ENCODE measurements around the gene CYBA. TPM values are rescaled to one million over a fixed set of nuclear protein-coding genes. Genes with fewer than 3 reads are reported as not detected.

Gene CYBA
- total RNA-seq, 2 experiments from 2014 or later: 486 to 586 TPM

DNA sequence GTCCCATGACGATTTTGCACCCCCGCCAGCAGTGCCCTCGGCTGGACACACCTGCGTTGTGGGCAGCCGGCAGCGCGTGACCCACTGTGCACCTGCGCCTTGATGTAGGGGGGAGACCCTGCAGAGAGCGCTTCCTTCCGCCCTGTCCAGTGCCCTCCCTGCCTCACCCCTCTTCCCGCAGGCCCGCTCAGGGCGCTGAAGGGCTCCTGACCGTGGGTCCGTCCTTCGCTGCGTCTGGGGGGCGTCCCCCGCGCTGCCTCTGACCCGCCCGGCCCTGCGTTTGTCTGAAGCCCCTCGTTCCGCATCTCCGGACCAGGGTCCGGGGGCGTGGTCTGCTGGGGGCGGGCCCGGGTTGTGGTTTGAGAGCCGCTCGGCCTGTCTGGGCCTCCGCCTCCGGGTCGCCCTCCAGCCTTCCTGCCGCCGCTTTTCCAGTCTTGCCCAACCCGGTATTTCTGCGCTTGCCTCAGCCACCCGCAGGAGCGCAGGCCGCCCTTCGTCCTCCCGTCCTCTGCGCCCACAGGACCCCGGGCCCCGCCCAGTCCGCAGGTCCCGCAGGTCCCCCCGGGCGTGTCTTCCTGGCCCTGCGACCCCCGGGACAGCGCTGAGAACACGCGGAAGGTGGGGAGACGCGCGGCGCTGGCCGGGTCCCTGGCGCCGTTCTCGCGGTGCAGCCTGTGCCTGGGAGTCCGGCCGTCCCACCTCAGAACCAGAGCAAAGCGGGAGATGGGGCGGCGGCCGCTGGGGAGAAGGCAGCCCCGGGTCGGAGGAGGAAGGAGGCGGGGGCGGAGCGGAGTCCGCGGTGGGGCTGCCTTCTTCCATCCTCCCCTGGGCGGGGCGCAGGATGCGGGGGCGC, 16.5 kb downstream of the CYBA start:
- CTCF ChIA-PET: interaction anchor here (1.8 kb wide), 1 partner anchor 17 kb away, joined by 4 read pairs; no protein-coding TSS in a partner anchor
- Mint-ChIP-seq H3K27me3 (peaks cover 13% of the 10 kb centered on the region), H3K9me3 (no peaks in the 10 kb centered on the region), H3K27ac (peak overlapping the region; percentile 19), H3K4me1 (peaks cover 37% of the 10 kb centered on the region), H3K4me3 (peak overlapping the region; percentile 66), H3K36me3 (ENCODE audit: low read depth) (peaks cover 11% of the 10 kb centered on the region)
- peak; percentile 65 for DNase-seq
- POLR2A ChIA-PET: no interaction called here

- peak; percentile 50 for DNase-seq
- H3K9me3 Mint-ChIP-seq: no peaks in the 10 kb centered on the region
- H3K27ac Mint-ChIP-seq: peak overlapping the region; percentile 50
- peaks cover 37% of the 10 kb centered on the region for H3K4me1 Mint-ChIP-seq
- H3K27me3 Mint-ChIP-seq: peaks cover 9% of the 10 kb centered on the region
- peaks cover 12% of the 10 kb centered on the region for H3K36me3 Mint-ChIP-seq (ENCODE audit: low read depth)
- H3K4me3 Mint-ChIP-seq: peak overlapping the region; percentile 66
- CTCF ChIA-PET: interaction anchor here (1.0 to 1.8 kb wide), 4 partner anchors 14 to 51 kb away, joined by 3 to 5 read pairs (median 4); no protein-coding TSS in a partner anchor
- POLR2A ChIA-PET: interaction anchor here (0.6 to 1.0 kb wide), 2 partner anchors 19 to 52 kb away, joined by 3 read pairs; no protein-coding TSS in a partner anchor
Observed at GRCh38 chr16:88633684-88634140, 17.1 kb downstream of the CYBA start.

DNA sequence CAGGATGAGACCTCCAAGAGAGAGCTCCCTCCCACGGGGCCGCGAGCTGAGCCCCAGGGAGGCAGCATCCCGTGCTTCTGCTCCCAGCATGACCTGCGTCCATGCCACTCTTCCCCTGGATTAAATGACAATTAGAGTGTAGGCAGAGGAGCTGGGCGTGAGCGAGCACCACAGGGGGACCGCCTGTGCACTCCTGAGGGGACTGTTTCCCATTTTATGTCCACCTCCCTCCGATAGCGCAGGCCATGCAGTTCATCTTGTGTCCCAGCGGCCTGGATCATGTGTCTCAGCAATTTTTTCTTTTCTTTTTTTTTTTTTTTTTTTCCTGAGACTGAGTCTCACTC, 18.3 kb downstream of the CYBA start:
- peak overlapping the region; percentile 67 for H3K27ac Mint-ChIP-seq

DNA sequence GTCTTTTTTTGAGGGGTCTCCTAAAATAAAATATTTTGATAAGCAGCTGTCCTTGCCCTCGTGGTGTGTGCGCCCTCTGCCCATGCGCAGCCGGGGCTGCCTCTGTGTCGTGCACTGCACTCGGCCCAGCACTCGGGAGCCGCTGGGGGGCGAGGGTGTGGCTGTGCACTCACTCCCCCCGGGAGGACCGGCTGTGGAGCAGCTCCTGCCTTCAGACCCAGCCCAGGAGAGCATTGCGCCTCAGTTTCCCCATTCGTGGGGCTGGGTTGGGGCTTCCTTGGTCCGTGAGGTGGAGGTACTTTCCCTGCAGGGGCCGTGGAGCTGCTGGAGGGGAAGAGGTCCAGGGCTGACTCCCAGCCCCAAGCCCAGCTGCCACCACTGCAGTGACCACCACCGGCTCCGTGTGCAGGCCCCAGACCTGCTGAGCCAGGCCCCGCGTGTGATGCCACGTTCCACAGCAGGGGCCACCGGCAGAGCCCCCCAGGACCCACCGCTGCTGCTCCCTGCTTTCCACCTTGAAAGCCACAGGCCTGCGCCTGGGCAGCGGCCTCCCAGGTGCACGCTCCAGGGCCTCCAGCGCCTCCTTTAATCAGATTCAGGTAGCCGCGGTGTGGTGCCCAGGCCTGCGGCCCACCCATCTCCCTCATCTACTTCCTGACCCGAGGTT, 18.8 kb downstream of the CYBA start:
- ChIA-PET CTCF (interaction anchor here (0.6 to 1.3 kb wide), 3 partner anchors 16 to 77 kb away, joined by 3 to 4 read pairs (median 3); no protein-coding TSS in a partner anchor), POLR2A (interaction anchor here (0.6 kb wide), 1 partner anchor 62 kb away, joined by 3 read pairs; the partner anchor contains the start of gene ZC3H18)
- Mint-ChIP-seq H3K27me3 (peaks cover under 1% of the 10 kb centered on the region), H3K27ac (peak overlapping the region; percentile 67), H3K4me3 (no peak overlapping the region), H3K4me1 (peaks cover 24% of the 10 kb centered on the region), H3K9me3 (no peaks in the 10 kb centered on the region), H3K36me3 (ENCODE audit: low read depth) (peaks cover 25% of the 10 kb centered on the region)
- no peak for DNase-seq

More for the DNA sequence above, 18.3 kb downstream of the CYBA start:
- H3K4me1 Mint-ChIP-seq: peaks cover 29% of the 10 kb centered on the region
- no peak overlapping the region for H3K4me3 Mint-ChIP-seq
- peaks cover 20% of the 10 kb centered on the region for H3K36me3 Mint-ChIP-seq (ENCODE audit: low read depth)
- H3K9me3 Mint-ChIP-seq: no peaks in the 10 kb centered on the region
- peaks cover 4% of the 10 kb centered on the region for H3K27me3 Mint-ChIP-seq
- DNase-seq: no peak
- ChIA-PET POLR2A (interaction anchor here (0.6 kb wide), 1 partner anchor 63 kb away, joined by 3 read pairs; the partner anchor contains the start of gene ZC3H18), CTCF (interaction anchor here (0.6 to 1.8 kb wide), 5 partner anchors 16 to 593 kb away, joined by 3 to 4 read pairs (median 4); no protein-coding TSS in a partner anchor)

GRCh38 chr16:88631384-88631783, 19.5 kb downstream of the CYBA start:
- POLR2A ChIA-PET: no interaction called here
- H3K36me3 Mint-ChIP-seq (ENCODE audit: low read depth): peaks cover 30% of the 10 kb centered on the region
- DNase-seq: no peak
- no peak overlapping the region for H3K4me3 Mint-ChIP-seq
- H3K9me3 Mint-ChIP-seq: no peaks in the 10 kb centered on the region
- H3K4me1 Mint-ChIP-seq: peaks cover 23% of the 10 kb centered on the region
- peak overlapping the region; percentile 36 for H3K27ac Mint-ChIP-seq
- no peaks in the 10 kb centered on the region for H3K27me3 Mint-ChIP-seq
- CTCF ChIA-PET: interaction anchor here (1.1 kb wide), 1 partner anchor 21 kb away, joined by 3 read pairs; no protein-coding TSS in a partner anchor

- Mint-ChIP-seq H3K36me3 (ENCODE audit: low read depth) (peaks cover 33% of the 10 kb centered on the region), H3K27me3 (no peaks in the 10 kb centered on the region), H3K4me3 (no peak overlapping the region), H3K9me3 (no peaks in the 10 kb centered on the region), H3K4me1 (peaks cover 19% of the 10 kb centered on the region), H3K27ac (no peak overlapping the region)
- POLR2A ChIA-PET: no interaction called here
- CTCF ChIA-PET: interaction anchor here (1.1 kb wide), 1 partner anchor 21 kb away, joined by 3 read pairs; no protein-coding TSS in a partner anchor
- no peak for DNase-seq
Observed at GRCh38 chr16:88630941-88631340, 19.9 kb downstream of the CYBA start.

- peaks cover 33% of the 10 kb centered on the region for H3K36me3 Mint-ChIP-seq (ENCODE audit: low read depth)
- H3K4me1 Mint-ChIP-seq: peaks cover 19% of the 10 kb centered on the region
- H3K9me3 Mint-ChIP-seq: no peaks in the 10 kb centered on the region
- H3K4me3 Mint-ChIP-seq: no peak overlapping the region
- no peaks in the 10 kb centered on the region for H3K27me3 Mint-ChIP-seq
- DNase-seq: no peak
- H3K27ac Mint-ChIP-seq: no peak overlapping the region
- POLR2A ChIA-PET: no interaction called here
- CTCF ChIA-PET: no interaction called here
Observed at GRCh38 chr16:88630433-88630832, 20.4 kb downstream of the CYBA start.

GRCh38 chr16:88629835-88630234, 21.0 kb downstream of the CYBA start:
- DNase-seq: no peak
- POLR2A ChIA-PET: no interaction called here
- Mint-ChIP-seq H3K9me3 (no peaks in the 10 kb centered on the region), H3K36me3 (ENCODE audit: low read depth) (peaks cover 33% of the 10 kb centered on the region), H3K4me3 (no peak overlapping the region), H3K27me3 (no peaks in the 10 kb centered on the region), H3K4me1 (peaks cover 17% of the 10 kb centered on the region), H3K27ac (no peak overlapping the region)
- CTCF ChIA-PET: interaction anchor here (1.3 to 1.4 kb wide), 3 partner anchors 8 to 51 kb away, joined by 3 to 5 read pairs (median 3); partner anchors contain the start of gene IL17C

DNA sequence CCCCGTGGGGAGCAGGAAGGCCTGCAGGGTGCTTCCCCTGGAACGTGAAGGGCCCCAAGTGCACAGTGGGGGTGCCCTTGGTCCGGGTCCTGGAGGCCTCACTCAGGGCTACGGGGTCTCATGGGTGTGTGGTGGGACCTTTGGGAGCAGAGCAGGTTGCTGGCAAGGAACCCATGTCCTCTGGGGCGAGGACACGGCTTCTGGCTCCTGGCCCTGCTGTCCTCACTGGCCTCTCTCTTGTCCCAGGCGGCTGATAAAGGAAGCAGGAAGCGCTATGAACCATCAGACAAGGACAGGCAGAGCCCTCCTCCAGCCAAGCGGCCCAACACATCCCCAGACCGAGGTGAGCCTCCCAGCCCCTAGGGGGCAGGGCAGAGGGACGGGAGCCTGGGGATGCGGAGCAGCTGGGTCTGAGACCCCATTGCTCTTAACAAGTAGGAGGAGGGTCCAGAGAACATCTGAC, 22.3 kb downstream of the CYBA start:
- Mint-ChIP-seq H3K9me3 (no peaks in the 10 kb centered on the region), H3K4me1 (peaks cover 13% of the 10 kb centered on the region), H3K27me3 (no peaks in the 10 kb centered on the region), H3K36me3 (ENCODE audit: low read depth) (peaks cover 36% of the 10 kb centered on the region), H3K27ac (no peak overlapping the region), H3K4me3 (no peak overlapping the region)
- ChIA-PET CTCF (interaction anchor here (1.3 to 1.4 kb wide), 3 partner anchors 9 to 52 kb away, joined by 3 to 5 read pairs (median 3); partner anchors contain the start of gene IL17C), POLR2A (no interaction called here)
- DNase-seq: no peak

- no peaks in the 10 kb centered on the region for H3K9me3 Mint-ChIP-seq
- H3K27ac Mint-ChIP-seq: peak overlapping the region; percentile 54
- no peaks in the 10 kb centered on the region for H3K27me3 Mint-ChIP-seq
- ChIA-PET POLR2A (no interaction called here), CTCF (interaction anchor here (1.0 to 1.6 kb wide), 2 partner anchors 15 to 18 kb away, joined by 3 to 4 read pairs; no protein-coding TSS in a partner anchor)
- H3K4me1 Mint-ChIP-seq: peaks cover 7% of the 10 kb centered on the region
- H3K4me3 Mint-ChIP-seq: no peak overlapping the region
- DNase-seq: no peak
- H3K36me3 Mint-ChIP-seq (ENCODE audit: low read depth): peaks cover 44% of the 10 kb centered on the region
Observed at GRCh38 chr16:88627531-88628411, 23.1 kb downstream of the CYBA start.

DNA sequence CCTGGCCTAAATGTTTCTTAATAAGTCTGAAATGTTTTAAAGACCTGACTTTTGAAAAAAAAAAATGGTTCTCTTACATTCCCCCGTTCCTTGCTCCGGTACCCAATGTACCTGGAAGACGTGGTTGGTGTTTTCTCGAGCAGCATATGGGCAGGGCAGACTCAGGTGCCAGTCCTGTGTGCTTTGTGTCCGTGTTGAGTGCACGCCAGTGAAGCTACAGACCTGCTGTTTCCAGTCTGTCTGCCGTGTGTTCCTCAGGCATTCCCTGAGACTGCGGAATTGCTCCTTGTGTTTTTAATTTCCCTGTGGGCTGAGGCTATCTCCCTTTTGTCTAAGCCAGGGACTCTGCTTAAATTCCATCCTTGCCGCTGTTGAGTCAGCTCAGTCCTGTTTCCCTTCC, 24.2 kb downstream of the CYBA start:
- ChIA-PET POLR2A (no interaction called here), CTCF (interaction anchor here (1.2 to 1.6 kb wide), 3 partner anchors 9 to 37 kb away, joined by 3 to 5 read pairs (median 3); no protein-coding TSS in a partner anchor)
- Mint-ChIP-seq H3K36me3 (ENCODE audit: low read depth) (peaks cover 42% of the 10 kb centered on the region), H3K27ac (peak overlapping the region; percentile 13), H3K27me3 (no peaks in the 10 kb centered on the region), H3K4me3 (no peak overlapping the region), H3K4me1 (peaks cover 4% of the 10 kb centered on the region), H3K9me3 (no peaks in the 10 kb centered on the region)
- DNase-seq: no peak
